PC-3 (cell line): Measurements from ENCODE around the gene ELN. TPM values are rescaled to one million over a fixed set of nuclear protein-coding genes. Genes with fewer than 3 reads are reported as not detected.
"Not testable (repeated sequence)": the region's sequence is repeated elsewhere in the genome, so short reads cannot be mapped to it uniquely, and the experiment has no call there.

Experiments used
- ATAC-seq: fragments of 200-7000 bp; cut with Tn5 transposase; 2 replicates; pipeline ENCODE4 v1.9.1; 2020; ENCODE audit warnings: mild to moderate bottlenecking, moderate library complexity
- BruUV-seq: library from RNA; stranded (reverse); fragments of 400-500 nt; replicated peaks from 2 replicates; lab custom pipeline; 2021; lab: Mats Ljungman, UMichigan
- CTCF ChIA-PET: fragments of 300-600 bp; sonication (Branson Sonifier 250); formaldehyde crosslinking; loops from one replicate; lab custom pipeline; 2022; ENCODE audit warnings: antibody characterized with exemption; lab: Charles Lee
- POLR2A ChIA-PET: fragments of 300-600 bp; sonication (Branson Sonifier 250); formaldehyde crosslinking; loops from one replicate; lab custom pipeline; 2022; ENCODE audit warnings: antibody characterized with exemption; ENCODE audit not compliant: unreplicated experiment; lab: Charles Lee
- DNase-seq: peaks from one replicate; pipeline ENCODE4 v3.0.0-alpha.2; 2015
- H2AFZ ChIP-seq: fragments of 300-600 bp; sonication (generic); 2 replicates; pipeline ENCODE4 v1.6.0; 2016; ENCODE audit warnings: antibody characterized with exemption, low read length
- H3F3A ChIP-seq: fragments of 300-600 bp; sonication (generic); one replicate; pipeline ENCODE4 v1.6.0; 2017; ENCODE audit warnings: antibody characterized with exemption, low read length, control low read depth, mild to moderate bottlenecking; ENCODE audit not compliant: unreplicated experiment
- H3K27ac ChIP-seq: fragments of 300-600 bp; sonication (generic); 2 replicates; pipeline ENCODE4 v1.5.1; 2016; ENCODE audit warnings: mild to moderate bottlenecking, low read length
- H3K27me3 ChIP-seq: fragments of 300-600 bp; sonication (generic); 2 replicates; pipeline ENCODE4 v1.6.1; 2016; ENCODE audit warnings: low read length, mixed read lengths
- H3K36me3 ChIP-seq: fragments of 300-600 bp; sonication (generic); 2 replicates; pipeline ENCODE4 v1.6.1; 2016; ENCODE audit warnings: low read depth, mixed run types, low read length, mixed read lengths
- H3K4me1 ChIP-seq: fragments of 300-600 bp; sonication (generic); 2 replicates; pipeline ENCODE4 v1.5.1; 2016; ENCODE audit warnings: low read length; ENCODE audit not compliant: insufficient read depth
- H3K4me2 ChIP-seq: fragments of 300-600 bp; sonication (generic); 2 replicates; pipeline ENCODE4 v1.6.0; 2016; ENCODE audit warnings: low read length
- H3K4me3 ChIP-seq: fragments of 300-600 bp; sonication (generic); 2 replicates; pipeline ENCODE4 v1.5.1; 2016; ENCODE audit warnings: mild to moderate bottlenecking, low read length, mixed read lengths
- H3K79me2 ChIP-seq: fragments of 300-600 bp; sonication (generic); 2 replicates; pipeline ENCODE4 v1.6.1; 2017; ENCODE audit warnings: low read length, mixed read lengths
- H3K9ac ChIP-seq: fragments of 300-600 bp; sonication (generic); 2 replicates; pipeline ENCODE4 v1.6.0; 2016; ENCODE audit warnings: mild to moderate bottlenecking, low read length
- H3K9me2 ChIP-seq: fragments of 300-600 bp; sonication (generic); replicated peaks from 2 replicates; pipeline ENCODE4 v1.6.1; 2016; ENCODE audit warnings: mixed run types, low read length, mixed read lengths
- H3K9me3 ChIP-seq: fragments of 300-600 bp; sonication (generic); 2 replicates; pipeline ENCODE4 v1.6.1; 2016; ENCODE audit warnings: low read length, mixed read lengths
- H4K20me1 ChIP-seq: fragments of 300-600 bp; sonication (generic); 2 replicates; pipeline ENCODE4 v1.6.1; 2016; ENCODE audit warnings: low read length, mixed read lengths
- EZH2 ChIP-seq: fragments of 300-600 bp; sonication (generic); IDR thresholded peaks from one replicate; pipeline ENCODE4 v1.6.1; 2017; ENCODE audit warnings: antibody characterized with exemption, mild to moderate bottlenecking, low read length; ENCODE audit not compliant: unreplicated experiment
- EZH2phosphoT487 ChIP-seq: fragments of 300-600 bp; sonication (generic); IDR thresholded peaks from 2 replicates; pipeline ENCODE4 v1.6.1; 2018; ENCODE audit warnings: mild to moderate bottlenecking, antibody characterized with exemption, low read length, borderline replicate concordance
- intact Hi-C: fragments of 100-400 bp; cut with micrococcal nuclease; formaldehyde crosslinking; loops from 2 replicates; pipeline ENCODE4 v1.9.0; 2023
- total RNA-seq: library from RNA; depleted of rRNA; stranded (reverse); fragments of >200 nt; gene quantifications from 2 replicates; pipeline ENCODE4 v1.2.3, GENCODE V29; 2014
- TF ChIP-seq, protein P1 (sequence below): fragments of 300-600 bp; sonication (generic); conservative IDR thresholded peaks from 2 replicates; pipeline ENCODE4 v1.5.1; 2017; ENCODE audit warnings: antibody characterized with exemption, low read depth, mild to moderate bottlenecking, low read length

Gene ELN
- total RNA-seq, 1 experiment from 2014 or later = 0.07 TPM

DNA sequence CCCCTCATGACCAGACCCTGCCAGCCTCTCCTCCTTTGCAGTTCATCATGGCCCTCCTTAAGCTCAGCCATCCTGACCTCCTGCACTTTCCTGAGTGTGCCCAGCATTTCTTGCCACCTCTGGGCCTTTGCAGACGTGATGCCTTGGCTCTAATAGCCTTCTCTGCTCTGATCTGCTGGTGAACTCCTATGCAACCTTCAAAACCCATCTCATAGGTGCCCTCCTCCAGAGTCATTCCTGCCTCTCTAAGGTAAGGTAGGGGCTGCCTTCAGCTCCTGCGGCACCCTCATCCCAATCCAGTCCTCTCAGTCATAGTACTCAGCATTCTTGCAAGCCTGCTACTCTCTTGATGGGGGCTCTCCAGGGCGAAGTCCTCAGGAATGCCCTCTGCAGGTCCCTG lies 19.3 kb upstream of the ELN start:
- H3F3A ChIP-seq = no peaks in the 10 kb centered on the region
- H3K4me2 ChIP-seq = no peak overlapping the region
- H3K9me2 ChIP-seq = no peaks in the 10 kb centered on the region
- ChIA-PET POLR2A (interaction anchor here (0.6 kb wide), 1 partner anchor 45 kb away, joined by 5 read pairs; no protein-coding TSS in a partner anchor), CTCF (no interaction called here)
- no peak overlapping the region for H3K9ac ChIP-seq
- no peak for TF ChIP-seq EZH2phosphoT487
- TF ChIP-seq, protein P1, sequence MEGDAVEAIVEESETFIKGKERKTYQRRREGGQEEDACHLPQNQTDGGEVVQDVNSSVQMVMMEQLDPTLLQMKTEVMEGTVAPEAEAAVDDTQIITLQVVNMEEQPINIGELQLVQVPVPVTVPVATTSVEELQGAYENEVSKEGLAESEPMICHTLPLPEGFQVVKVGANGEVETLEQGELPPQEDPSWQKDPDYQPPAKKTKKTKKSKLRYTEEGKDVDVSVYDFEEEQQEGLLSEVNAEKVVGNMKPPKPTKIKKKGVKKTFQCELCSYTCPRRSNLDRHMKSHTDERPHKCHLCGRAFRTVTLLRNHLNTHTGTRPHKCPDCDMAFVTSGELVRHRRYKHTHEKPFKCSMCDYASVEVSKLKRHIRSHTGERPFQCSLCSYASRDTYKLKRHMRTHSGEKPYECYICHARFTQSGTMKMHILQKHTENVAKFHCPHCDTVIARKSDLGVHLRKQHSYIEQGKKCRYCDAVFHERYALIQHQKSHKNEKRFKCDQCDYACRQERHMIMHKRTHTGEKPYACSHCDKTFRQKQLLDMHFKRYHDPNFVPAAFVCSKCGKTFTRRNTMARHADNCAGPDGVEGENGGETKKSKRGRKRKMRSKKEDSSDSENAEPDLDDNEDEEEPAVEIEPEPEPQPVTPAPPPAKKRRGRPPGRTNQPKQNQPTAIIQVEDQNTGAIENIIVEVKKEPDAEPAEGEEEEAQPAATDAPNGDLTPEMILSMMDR = no peak
- no peak for TF ChIP-seq EZH2
- no peak for ATAC-seq
- H3K27ac ChIP-seq = no peak overlapping the region
- BruUV-seq = no TSS peak
- no peak overlapping the region for H3K4me3 ChIP-seq
- H3K27me3 ChIP-seq = no peaks in the 10 kb centered on the region
- H2AFZ ChIP-seq = no peak overlapping the region
- no peaks in the 10 kb centered on the region for H3K4me1 ChIP-seq
- intact Hi-C loops = no loop called here
- H3K9me3 ChIP-seq = no peaks in the 10 kb centered on the region
- no peaks in the 10 kb centered on the region for H3K36me3 ChIP-seq
- no peak for DNase-seq
- H4K20me1 ChIP-seq = no peaks in the 10 kb centered on the region
- H3K79me2 ChIP-seq = no peaks in the 10 kb centered on the region

DNA sequence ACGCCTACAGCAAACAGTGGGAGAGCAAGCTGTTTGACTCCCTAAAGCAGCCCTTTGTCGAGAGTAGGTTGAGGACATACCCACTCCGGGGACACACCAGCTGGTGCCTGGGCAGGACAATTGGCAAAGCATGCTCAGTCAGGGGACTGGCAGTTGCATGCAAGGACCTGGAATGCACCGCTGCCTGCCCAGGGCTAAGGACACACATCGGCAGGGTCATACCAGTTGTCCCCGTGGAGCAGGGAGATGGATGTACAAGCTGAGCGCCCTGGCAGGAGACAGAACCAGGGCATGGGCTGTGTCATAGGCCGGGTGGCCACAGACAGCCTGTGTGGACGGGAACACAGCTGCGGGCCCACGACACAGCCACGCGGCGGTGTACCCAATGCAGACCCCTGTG lies 18.3 kb upstream of the ELN start:
- H3K79me2 ChIP-seq = no peaks in the 10 kb centered on the region
- no peak overlapping the region for H2AFZ ChIP-seq
- TF ChIP-seq EZH2 (no peak), EZH2phosphoT487 (no peak)
- TF ChIP-seq, protein P1 = no peak
- no TSS peak for BruUV-seq
- H3F3A ChIP-seq = no peaks in the 10 kb centered on the region
- DNase-seq (no peak), ATAC-seq (no peak)
- no peak overlapping the region for H3K27ac ChIP-seq
- H3K9ac ChIP-seq = no peak overlapping the region
- H3K9me3 ChIP-seq = no peaks in the 10 kb centered on the region
- no peaks in the 10 kb centered on the region for H3K27me3 ChIP-seq
- no peaks in the 10 kb centered on the region for H3K4me1 ChIP-seq
- intact Hi-C loops = no loop called here
- POLR2A ChIA-PET = no interaction called here
- no peaks in the 10 kb centered on the region for H3K36me3 ChIP-seq
- no peaks in the 10 kb centered on the region for H3K9me2 ChIP-seq
- CTCF ChIA-PET = no interaction called here
- H3K4me2 ChIP-seq = no peak overlapping the region
- H3K4me3 ChIP-seq = no peak overlapping the region
- no peaks in the 10 kb centered on the region for H4K20me1 ChIP-seq

DNA sequence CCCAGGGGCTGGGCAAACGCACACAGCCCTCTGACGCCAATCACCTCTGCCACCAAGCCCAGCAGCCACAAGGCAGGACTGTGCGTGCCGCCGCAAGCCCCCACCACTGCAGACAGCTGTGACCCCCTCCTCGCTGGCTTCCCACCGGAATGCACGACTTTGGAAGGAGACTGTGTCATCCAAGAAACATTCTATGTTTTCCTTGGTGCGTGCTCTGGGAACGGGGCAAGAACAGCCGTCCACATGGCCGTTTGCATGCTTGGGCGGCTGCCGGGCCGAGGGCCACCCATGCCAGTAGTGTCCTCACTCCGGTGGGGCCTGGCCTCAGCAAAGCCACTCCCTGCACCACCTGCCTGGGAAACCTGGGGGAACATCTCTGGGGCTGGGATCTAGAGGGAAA lies 17.6 kb upstream of the ELN start:
- Histone ChIP-seq H3K9me2 (no peaks in the 10 kb centered on the region), H3K4me1 (no peaks in the 10 kb centered on the region), H3K79me2 (no peaks in the 10 kb centered on the region), H2AFZ (no peak overlapping the region), H4K20me1 (no peaks in the 10 kb centered on the region), H3K36me3 (no peaks in the 10 kb centered on the region), H3K4me3 (no peak overlapping the region), H3K4me2 (no peak overlapping the region), H3K9me3 (no peaks in the 10 kb centered on the region), H3K27me3 (no peaks in the 10 kb centered on the region), H3F3A (no peaks in the 10 kb centered on the region), H3K27ac (no peak overlapping the region), H3K9ac (no peak overlapping the region)
- BruUV-seq = no TSS peak
- TF ChIP-seq EZH2phosphoT487 (no peak), EZH2 (no peak)
- TF ChIP-seq, protein P1 = no peak
- ATAC-seq (no peak), DNase-seq (no peak)
- intact Hi-C loops = no loop called here
- ChIA-PET POLR2A (no interaction called here), CTCF (no interaction called here)

DNA sequence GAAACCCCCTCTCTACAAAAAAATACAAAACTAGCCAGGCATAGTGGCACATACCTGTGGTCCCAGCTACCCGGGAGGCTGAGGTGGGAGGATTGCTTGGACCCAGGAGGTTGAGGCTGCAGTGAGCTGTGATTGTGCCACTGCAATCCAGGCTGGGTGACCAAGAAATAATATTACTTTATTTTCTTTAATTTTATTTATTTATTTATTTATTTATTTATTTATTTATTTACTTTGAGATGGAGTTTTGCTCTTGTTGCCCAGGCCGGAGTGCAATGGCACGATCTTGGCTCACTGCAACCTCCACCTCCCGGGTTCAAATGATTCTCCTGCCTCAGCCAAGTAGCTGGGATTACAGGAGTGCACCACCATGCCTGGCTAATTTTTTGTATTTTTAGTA lies 16.6 kb upstream of the ELN start:
- H3F3A ChIP-seq, H3K27me3 ChIP-seq, H3K4me3 ChIP-seq, H3K9ac ChIP-seq, H3K36me3 ChIP-seq, POLR2A ChIA-PET, DNase-seq, H2AFZ ChIP-seq, H3K9me3 ChIP-seq, H3K4me1 ChIP-seq, H3K9me2 ChIP-seq, ATAC-seq, H4K20me1 ChIP-seq, H3K79me2 ChIP-seq, H3K4me2 ChIP-seq, BruUV-seq, CTCF ChIA-PET, H3K27ac ChIP-seq, intact Hi-C loops: not testable (repeated sequence)
